Immature natural killer cell (primary cell): Measurements from ENCODE around the gene SELENOI. TPM values are rescaled to one million over a fixed set of nuclear protein-coding genes. Genes with fewer than 3 reads are reported as not detected.

Experiments
- DNase-seq, 3 donors: peaks; one replicate each; pipeline ENCODE4 v3.0.0; 2022; ENCODE audit warnings: mixed read lengths in 1 of 3
- H3K27ac Mint-ChIP-seq, 6 donors: one replicate each; pipeline ENCODE4 v1.8.0; 2020; ENCODE audit warnings: mixed read lengths in 6 of 6, mild to moderate bottlenecking in 5 of 6, inconsistent platforms in 4 of 6, moderate library complexity in 3 of 6
- H3K27me3 Mint-ChIP-seq, 3 donors: one replicate each; pipeline ENCODE4 v1.8.0; 2020 to 2021; ENCODE audit warnings: low read depth in 3 of 3, mild to moderate bottlenecking in 3 of 3, mixed read lengths in 3 of 3, moderate library complexity in 3 of 3, inconsistent platforms in 1 of 3
- H3K36me3 Mint-ChIP-seq, 3 donors: one replicate each; pipeline ENCODE4 v1.8.0; 2020; ENCODE audit warnings: mixed read lengths in 3 of 3, inconsistent platforms in 2 of 3, mild to moderate bottlenecking in 2 of 3
- H3K4me1 Mint-ChIP-seq, 2 donors: one replicate each; pipeline ENCODE4 v1.8.0; 2020; ENCODE audit warnings: inconsistent platforms in 2 of 2, mild to moderate bottlenecking in 2 of 2, mixed read lengths in 2 of 2, moderate library complexity in 1 of 2
- H3K4me3 Mint-ChIP-seq, 5 donors: one replicate each; pipeline ENCODE4 v1.8.0; 2020; ENCODE audit warnings: mild to moderate bottlenecking in 5 of 5, mixed read lengths in 5 of 5, inconsistent platforms in 3 of 5, moderate library complexity in 3 of 5
- H3K9me3 Mint-ChIP-seq, 6 donors: one replicate each; pipeline ENCODE4 v1.8.0; 2020; ENCODE audit warnings: mild to moderate bottlenecking in 6 of 6, mixed read lengths in 6 of 6, inconsistent platforms in 4 of 6, moderate library complexity in 3 of 6
- polyA plus RNA-seq, 3 donors: library from polyadenylated mRNA; unstranded; fragments of 300-500 nt; fragmentation: Illumina TruSeq; gene quantifications; one replicate each; pipeline ENCODE4 v1.2.3, GENCODE V29; 2021

SELENOI gene
- polyA plus RNA-seq, 3 donors from 2014 or later = 3.3 to 7.2 (median 5.6) TPM

GRCh38 chr2:26384597-26384996 is 38.7 kb downstream of the SELENOI start:
- no peak overlapping the region for H3K4me3 Mint-ChIP-seq
- no peaks in the 10 kb centered on the region for H3K4me1 Mint-ChIP-seq
- H3K36me3 Mint-ChIP-seq = peaks cover 3 to 22% (median 19%) of the 10 kb centered on the region in 3 donors
- peaks cover 0 to 2% (median 0%) of the 10 kb centered on the region in 3 donors for H3K27me3 Mint-ChIP-seq
- DNase-seq = no peak
- no peaks in the 10 kb centered on the region for H3K9me3 Mint-ChIP-seq
- no peak overlapping the region for H3K27ac Mint-ChIP-seq

GRCh38 chr2:26387189-26387588 is 41.2 kb downstream of the SELENOI start:
- Mint-ChIP-seq H3K4me1 (no peaks in the 10 kb centered on the region), H3K27me3 (peaks cover 0 to 2% (median 0%) of the 10 kb centered on the region in 3 donors), H3K36me3 (peaks cover 11 to 29% (median 22%) of the 10 kb centered on the region in 3 donors), H3K27ac (no peak overlapping the region), H3K4me3 (no peak overlapping the region), H3K9me3 (no peaks in the 10 kb centered on the region)
- no peak for DNase-seq

GRCh38 chr2:26394694-26395093 is 48.8 kb downstream of the SELENOI start:
- Mint-ChIP-seq H3K27ac (peak overlapping the region in 1 of 6 donors; percentile 30), H3K36me3 (peaks cover 3 to 14% (median 7%) of the 10 kb centered on the region in 3 donors), H3K4me3 (no peak overlapping the region), H3K27me3 (no peaks in the 10 kb centered on the region), H3K9me3 (no peaks in the 10 kb centered on the region), H3K4me1 (peaks cover 4 to 6% of the 10 kb centered on the region in 2 donors)
- DNase-seq = no peak

- H3K4me3 Mint-ChIP-seq = no peak overlapping the region
- peaks cover 0 to 2% (median 0%) of the 10 kb centered on the region in 3 donors for H3K27me3 Mint-ChIP-seq
- no peak overlapping the region for H3K27ac Mint-ChIP-seq
These were observed 49.5 kb downstream of the SELENOI start for GRCh38 chr2:26395394-26395793.

GRCh38 chr2:26396734-26397298 is 50.9 kb downstream of the SELENOI start:
- Mint-ChIP-seq H3K9me3 (no peaks in the 10 kb centered on the region), H3K4me3 (no peak overlapping the region), H3K27me3 (peaks cover 0 to 3% (median 2%) of the 10 kb centered on the region in 3 donors), H3K36me3 (peaks cover 0 to 4% (median 0%) of the 10 kb centered on the region in 3 donors), H3K4me1 (peaks cover 7 to 12% of the 10 kb centered on the region in 2 donors), H3K27ac (peak overlapping the region in 4 of 6 donors; percentile 30 to 81 (median 54))
- no peak for DNase-seq

More at GRCh38 chr2:26395394-26395793, 49.5 kb downstream of the SELENOI start:
- no peak for DNase-seq
- Mint-ChIP-seq H3K36me3 (peaks cover 0 to 7% (median 3%) of the 10 kb centered on the region in 3 donors), H3K4me1 (peaks cover 7 to 10% of the 10 kb centered on the region in 2 donors), H3K9me3 (no peaks in the 10 kb centered on the region)

- no peaks in the 10 kb centered on the region for H3K9me3 Mint-ChIP-seq
- peaks cover 10 to 12% of the 10 kb centered on the region in 2 donors for H3K4me1 Mint-ChIP-seq
- H3K27ac Mint-ChIP-seq = no peak overlapping the region
- peaks cover 2 to 4% (median 3%) of the 10 kb centered on the region in 3 donors for H3K27me3 Mint-ChIP-seq
- DNase-seq = no peak
- H3K36me3 Mint-ChIP-seq = peaks cover 0 to 4% (median 0%) of the 10 kb centered on the region in 3 donors
- H3K4me3 Mint-ChIP-seq = no peak overlapping the region
These were observed 53.9 kb downstream of the SELENOI start for GRCh38 chr2:26399771-26400376.

- Mint-ChIP-seq H3K27me3 (peaks cover 2 to 4% (median 3%) of the 10 kb centered on the region in 3 donors), H3K27ac (no peak overlapping the region), H3K4me3 (no peak overlapping the region), H3K4me1 (peaks cover 10 to 12% of the 10 kb centered on the region in 2 donors), H3K9me3 (no peaks in the 10 kb centered on the region), H3K36me3 (peaks cover 0 to 4% (median 0%) of the 10 kb centered on the region in 3 donors)
- DNase-seq = no peak
These were observed 54.8 kb downstream of the SELENOI start for GRCh38 chr2:26400723-26401122.

GRCh38 chr2:26401739-26402541 is 56.0 kb downstream of the SELENOI start, which contains the start of gene DRC1:
Gene DRC1 (plus strand): TSS chr2:26401920. CDS start chr2:26401990, 70 bp downstream.
- Mint-ChIP-seq H3K27ac (no peak within 1 kb of the TSS), H3K4me1 (peaks cover 7 to 8% of the 10 kb centered on the region in 2 donors), H3K36me3 (peaks cover 0 to 1% (median 0%) of the 10 kb centered on the region in 3 donors), H3K27me3 (peaks cover 2 to 4% (median 3%) of the 10 kb centered on the region in 3 donors), H3K4me3 (no peak within 1 kb of the TSS), H3K9me3 (no peaks in the 10 kb centered on the region)
- DNase-seq = peak in 2 of 3 donors; percentile 12 to 15

GRCh38 chr2:26407526-26407925 is 61.6 kb downstream of the SELENOI start:
- H3K27me3 Mint-ChIP-seq = peaks cover 2 to 7% (median 2%) of the 10 kb centered on the region in 3 donors
- no peak overlapping the region for H3K27ac Mint-ChIP-seq
- peaks cover 10 to 11% of the 10 kb centered on the region in 2 donors for H3K4me1 Mint-ChIP-seq
- no peaks in the 10 kb centered on the region for H3K9me3 Mint-ChIP-seq
- no peaks in the 10 kb centered on the region for H3K36me3 Mint-ChIP-seq
- no peak overlapping the region for H3K4me3 Mint-ChIP-seq
- no peak for DNase-seq

- Mint-ChIP-seq H3K36me3 (no peaks in the 10 kb centered on the region), H3K27ac (no peak overlapping the region), H3K4me3 (no peak overlapping the region), H3K9me3 (no peaks in the 10 kb centered on the region), H3K4me1 (peaks cover 10 to 11% of the 10 kb centered on the region in 2 donors), H3K27me3 (peaks cover 2 to 4% (median 2%) of the 10 kb centered on the region in 3 donors)
- no peak for DNase-seq
These were observed 63.8 kb downstream of the SELENOI start for GRCh38 chr2:26409785-26410184.

- no peak for DNase-seq
- Mint-ChIP-seq H3K27ac (no peak overlapping the region), H3K4me3 (no peak overlapping the region), H3K4me1 (peaks cover 10 to 11% of the 10 kb centered on the region in 2 donors), H3K27me3 (peaks cover 2 to 4% (median 2%) of the 10 kb centered on the region in 3 donors), H3K36me3 (no peaks in the 10 kb centered on the region), H3K9me3 (no peaks in the 10 kb centered on the region)
These were observed 64.9 kb downstream of the SELENOI start for GRCh38 chr2:26410764-26411243.

GRCh38 chr2:26411419-26411818 is 65.5 kb downstream of the SELENOI start:
- Mint-ChIP-seq H3K27ac (no peak overlapping the region), H3K9me3 (no peaks in the 10 kb centered on the region), H3K4me3 (peak overlapping the region in 3 of 5 donors; percentile 64 to 79 (median 76)), H3K4me1 (peaks cover 10 to 11% of the 10 kb centered on the region in 2 donors), H3K36me3 (no peaks in the 10 kb centered on the region), H3K27me3 (peaks cover 2 to 4% (median 2%) of the 10 kb centered on the region in 3 donors)
- DNase-seq = no peak

- H3K27me3 Mint-ChIP-seq = peaks cover 2 to 5% (median 4%) of the 10 kb centered on the region in 3 donors
- H3K4me1 Mint-ChIP-seq = peaks cover 10 to 11% of the 10 kb centered on the region in 2 donors
- H3K4me3 Mint-ChIP-seq = peak overlapping the region; percentile 61 to 79 (median 67)
- DNase-seq = no peak
- H3K27ac Mint-ChIP-seq = peak overlapping the region in 2 of 6 donors; percentile 2 to 58
- no peaks in the 10 kb centered on the region for H3K9me3 Mint-ChIP-seq
- no peaks in the 10 kb centered on the region for H3K36me3 Mint-ChIP-seq
These were observed 66.2 kb downstream of the SELENOI start for GRCh38 chr2:26412091-26412673.
